Urinary bladder (tissue), 4 donors: ENCODE data around the gene ARRDC1. TPM values are rescaled to one million over a fixed set of nuclear protein-coding genes. Genes with fewer than 3 reads are reported as not detected.

ENCODE experiments used
- DNase-seq: peaks from one replicate; pipeline ENCODE4 v3.0.0-alpha.2; 2015; ENCODE audit errors: extremely low spot score
- H3K27ac ChIP-seq: one replicate; pipeline ENCODE4 v1.5.1; 2013; ENCODE audit warnings: low read depth, mild to moderate bottlenecking, moderate library complexity
- H3K36me3 ChIP-seq: one replicate; pipeline ENCODE4 v1.6.1; 2013; ENCODE audit warnings: mild to moderate bottlenecking, moderate library complexity; ENCODE audit not compliant: insufficient read depth
- H3K4me1 ChIP-seq: one replicate; pipeline ENCODE4 v1.6.1; 2013; ENCODE audit warnings: mild to moderate bottlenecking, moderate library complexity; ENCODE audit not compliant: insufficient read depth
- H3K4me3 ChIP-seq: one replicate; pipeline ENCODE4 v1.5.1; 2013; ENCODE audit warnings: low read depth, low read length
- WGBS: extraction: QIAGEN DNeasy Blood & Tissue Kit; methylation state at CpG from one replicate; pipeline ENCODE4 v1.1.7; 2013; 5-methylcytosine and 5-hydroxymethylcytosine counted together
- polyA plus RNA-seq: library from polyadenylated mRNA; stranded (reverse); fragments of 200-250 nt; gene quantifications from one replicate; pipeline ENCODE4 v1.2.3, GENCODE V29; 2013
- total RNA-seq: library from RNA; depleted of rRNA; stranded (reverse); fragments of >200 nt; gene quantifications from one replicate; pipeline ENCODE4 v1.2.3, GENCODE V29; 2014
- donor health status: healthy with polysubstance abuse.
- donor health status: healthy.

The ARRDC1 gene
- total and polyA plus RNA-seq, 2 donors, result 14.3 to 37.5 TPM

DNA sequence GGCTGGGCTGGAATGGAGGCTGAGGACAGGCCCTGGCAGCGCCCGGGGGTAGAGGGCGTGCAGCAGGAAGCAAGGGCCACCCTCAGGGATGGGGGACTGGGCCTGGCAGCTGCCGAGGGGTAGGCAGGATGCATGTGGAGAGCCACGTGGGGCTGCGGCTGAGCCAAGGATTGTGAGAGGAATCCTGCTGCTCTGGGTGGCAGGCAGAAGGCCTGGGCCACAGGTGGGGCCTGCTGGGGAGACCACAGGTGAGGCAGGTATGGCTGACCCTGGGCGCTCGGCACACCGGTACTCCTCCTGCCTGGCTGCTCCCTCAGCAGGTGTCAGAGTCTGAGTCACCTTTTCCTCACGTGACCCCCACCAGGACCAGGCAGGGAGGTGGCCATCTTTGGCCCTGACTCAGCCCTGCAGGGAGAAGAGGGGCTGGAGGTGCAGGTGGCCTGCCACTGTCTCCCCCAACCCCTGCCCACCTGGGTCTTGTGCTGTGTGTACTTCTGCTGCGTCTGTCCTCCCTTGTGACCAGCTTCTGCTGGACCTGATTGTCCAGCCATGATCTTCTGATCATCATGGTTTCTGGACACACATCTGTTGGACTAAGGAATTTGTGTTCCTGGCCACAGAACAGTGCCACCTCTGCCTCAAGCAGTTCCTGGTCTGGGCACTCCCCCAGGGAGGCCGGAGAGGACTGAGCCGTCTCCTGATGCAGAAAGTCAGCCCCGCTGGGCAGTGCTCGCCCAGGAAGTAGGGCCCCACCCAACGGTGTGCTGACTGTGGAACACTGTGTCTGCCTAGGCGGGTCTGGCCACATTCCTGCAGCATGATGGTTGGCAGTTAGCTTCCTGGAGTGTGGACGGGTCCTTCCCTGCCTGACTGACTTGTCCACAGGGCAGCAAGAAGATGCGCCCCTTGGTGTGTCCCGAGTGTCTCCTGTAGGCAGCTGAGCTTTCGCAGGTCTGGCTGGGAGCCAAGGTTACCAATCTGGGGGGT is 6.4 kb downstream of the ARRDC1 start:
- WGBS, result 50% methylated on average over 21 of the region's 21 CpGs
- H3K4me3 ChIP-seq, result no peak overlapping the region
- peaks cover 3% of the 10 kb centered on the region for H3K36me3 ChIP-seq
- no peaks in the 10 kb centered on the region for H3K4me1 ChIP-seq
- H3K27ac ChIP-seq, result peak overlapping the region; percentile 89
- peak; percentile 68 for DNase-seq

DNA sequence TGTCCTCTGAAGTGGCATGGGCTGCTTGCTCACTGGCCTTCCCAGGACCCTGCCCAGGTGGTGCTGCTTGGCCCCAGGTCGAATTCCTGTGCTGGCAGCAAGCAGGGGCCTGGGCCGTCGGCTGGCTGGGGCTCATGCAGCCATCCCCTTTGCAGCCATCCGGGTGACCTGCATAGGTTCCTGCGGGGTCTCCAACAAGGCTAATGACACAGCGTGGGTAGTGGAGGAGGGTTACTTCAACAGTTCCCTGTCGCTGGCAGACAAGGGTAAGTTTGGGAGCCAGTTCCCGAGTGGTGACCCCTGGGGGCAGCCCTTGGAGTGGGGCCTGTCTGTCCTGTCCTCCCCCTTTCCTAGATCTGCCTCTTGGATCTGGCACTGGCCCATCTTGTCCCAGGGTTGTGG is 7.3 kb downstream of the ARRDC1 start:
- DNase-seq, result no peak
- 68% methylated on average over 8 of the region's 8 CpGs for WGBS
- no peaks in the 10 kb centered on the region for H3K4me1 ChIP-seq
- H3K27ac ChIP-seq, result peak overlapping the region; percentile 89
- H3K4me3 ChIP-seq, result no peak overlapping the region
- peaks cover 3% of the 10 kb centered on the region for H3K36me3 ChIP-seq

GRCh38 chr9:137613259-137613658 is 7.8 kb downstream of the ARRDC1 start:
- DNase-seq, result no peak
- no peak overlapping the region for H3K4me3 ChIP-seq
- peak overlapping the region; percentile 89 for H3K27ac ChIP-seq
- 84% methylated on average over 5 of the region's 5 CpGs for WGBS
- H3K36me3 ChIP-seq, result peaks cover 3% of the 10 kb centered on the region
- H3K4me1 ChIP-seq, result no peaks in the 10 kb centered on the region

- DNase-seq, result no peak
- WGBS, result 90% methylated on average over 27 of the region's 27 CpGs
- Histone ChIP-seq H3K4me3 (no peak overlapping the region), H3K36me3 (peaks cover 3% of the 10 kb centered on the region), H3K4me1 (no peaks in the 10 kb centered on the region), H3K27ac (peak overlapping the region; percentile 42)
Measured at GRCh38 chr9:137613738-137614523, 8.4 kb downstream of the ARRDC1 start.

DNA sequence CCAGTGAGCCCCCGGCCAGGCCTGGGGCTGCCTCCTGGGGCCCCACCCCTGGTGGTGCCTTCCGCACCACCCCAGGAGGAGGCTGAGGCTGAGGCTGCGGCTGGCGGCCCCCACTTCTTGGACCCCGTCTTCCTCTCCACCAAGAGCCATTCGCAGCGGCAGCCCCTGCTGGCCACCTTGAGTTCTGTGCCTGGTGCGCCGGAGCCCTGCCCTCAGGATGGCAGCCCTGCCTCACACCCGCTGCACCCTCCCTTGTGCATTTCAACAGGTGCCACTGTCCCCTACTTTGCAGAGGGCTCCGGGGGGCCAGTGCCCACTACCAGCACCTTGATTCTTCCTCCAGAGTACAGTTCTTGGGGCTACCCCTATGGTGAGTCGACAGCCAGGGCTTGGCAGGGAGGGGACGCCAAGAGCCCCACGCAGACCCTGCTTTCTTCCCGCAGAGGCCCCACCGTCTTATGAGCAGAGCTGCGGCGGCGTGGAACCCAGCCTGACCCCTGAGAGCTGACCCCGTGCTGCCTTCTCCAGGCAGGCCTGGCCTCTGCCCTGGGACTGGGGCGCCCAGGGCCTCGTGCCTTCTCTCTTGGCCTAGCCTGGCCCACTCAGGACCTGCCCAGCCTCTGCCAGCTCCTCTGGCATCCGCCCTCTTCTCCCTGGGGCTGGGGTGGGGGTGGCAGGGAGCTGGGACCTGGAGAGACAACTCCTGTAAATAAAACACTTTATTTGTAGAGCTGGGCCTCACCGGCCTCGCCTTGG is 9.3 kb downstream of the ARRDC1 start:
- H3K4me1 ChIP-seq, result no peaks in the 10 kb centered on the region
- H3K27ac ChIP-seq, result no peak overlapping the region
- no peak for DNase-seq
- WGBS, result 92% methylated on average over 25 of the region's 25 CpGs
- peaks cover 3% of the 10 kb centered on the region for H3K36me3 ChIP-seq
- H3K4me3 ChIP-seq, result no peak overlapping the region

DNA sequence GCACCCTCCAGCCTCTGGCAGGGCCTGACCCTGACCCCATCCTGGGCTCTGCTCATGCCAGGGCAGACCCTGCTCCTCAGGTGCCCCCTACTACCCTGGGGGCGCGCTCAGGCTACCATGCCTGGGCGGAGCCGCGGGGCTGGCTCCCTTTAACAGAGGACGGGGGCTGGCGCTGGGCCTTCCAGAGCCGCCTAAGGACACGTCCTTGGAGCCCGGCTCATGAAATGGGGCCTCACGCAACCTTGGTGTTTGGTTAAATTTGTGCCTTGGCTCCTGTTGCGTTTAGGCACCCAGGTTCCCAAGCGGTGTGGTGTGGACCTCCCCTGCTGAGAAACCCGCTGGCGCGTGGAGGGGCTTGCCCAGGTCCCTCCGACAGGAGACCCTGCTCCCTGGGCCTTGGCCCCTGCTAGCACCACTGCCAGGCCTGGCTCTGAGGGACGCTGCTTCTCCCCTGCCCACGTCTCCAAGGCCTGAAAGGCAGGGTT is 9.9 kb downstream of the ARRDC1 start:
- 92% methylated on average over 19 of the region's 19 CpGs for WGBS
- H3K4me3 ChIP-seq, result no peak overlapping the region
- peaks cover 3% of the 10 kb centered on the region for H3K36me3 ChIP-seq
- no peak for DNase-seq
- H3K4me1 ChIP-seq, result no peaks in the 10 kb centered on the region
- no peak overlapping the region for H3K27ac ChIP-seq

- Histone ChIP-seq H3K27ac (peak within 1 kb of the TSS; percentile 86), H3K36me3 (peaks cover 3% of the 10 kb centered on the region), H3K4me1 (no peaks in the 10 kb centered on the region), H3K4me3 (peak within 1 kb of the TSS; percentile 75)
- peak; percentile 35 for DNase-seq
- 1% methylated on average over 92 of the region's 94 CpGs for WGBS
Measured at GRCh38 chr9:137618105-137619067, 12.9 kb downstream of the ARRDC1 start, which contains the start of gene EHMT1. TSS of gene EHMT1 (plus strand) at chr9:137619005. CDS start at chr9:137619029, 24 bp downstream.

DNA sequence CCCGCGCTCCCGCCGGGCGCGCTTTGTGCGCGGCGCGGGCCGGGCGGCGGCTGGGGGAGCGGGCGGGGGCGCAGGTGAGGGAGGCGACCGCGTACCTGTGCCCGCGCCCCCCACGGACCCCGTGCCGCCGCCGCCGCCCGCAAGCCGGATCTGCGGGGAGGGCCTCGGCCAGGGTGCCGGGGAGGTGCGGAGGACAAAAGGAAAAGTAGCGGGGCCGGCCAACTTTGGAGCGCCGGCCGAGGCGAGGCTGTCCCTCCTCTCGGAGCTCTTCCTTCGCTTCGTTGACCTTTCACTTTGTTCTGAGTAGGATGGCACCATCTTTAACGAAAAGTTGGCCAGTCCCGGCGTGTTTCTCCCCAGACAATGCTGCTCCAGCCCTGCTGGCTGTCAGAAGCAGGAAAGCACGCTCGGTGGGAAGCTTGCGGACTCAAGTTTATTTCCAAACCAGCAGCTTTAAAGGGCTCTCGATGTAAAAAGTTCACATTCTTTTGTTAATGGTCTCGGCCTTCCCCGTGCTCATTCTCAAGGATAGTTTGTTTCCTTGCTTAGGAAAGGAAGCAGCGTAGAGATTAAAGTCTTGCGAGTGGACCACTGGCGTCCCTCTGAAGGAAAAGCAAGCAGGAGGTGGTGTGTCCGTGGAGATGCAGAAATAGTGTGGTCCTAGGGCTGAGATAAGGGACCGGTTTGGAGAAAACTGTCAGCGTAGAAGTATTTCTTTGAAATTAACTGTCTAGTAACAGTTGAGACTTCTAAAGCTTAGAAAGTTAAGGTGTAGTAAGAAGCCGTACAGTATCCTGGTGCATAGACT is 14.0 kb downstream of the ARRDC1 start:
- DNase-seq, result no peak
- peaks cover 1% of the 10 kb centered on the region for H3K36me3 ChIP-seq
- peak overlapping the region; percentile 75 for H3K4me3 ChIP-seq
- H3K27ac ChIP-seq, result peak overlapping the region; percentile 42
- no peaks in the 10 kb centered on the region for H3K4me1 ChIP-seq
- under 1% methylated on average over 55 of the region's 58 CpGs for WGBS

- WGBS, result 51% methylated on average over 4 of the region's 4 CpGs
- H3K4me1 ChIP-seq, result no peaks in the 10 kb centered on the region
Measured at GRCh38 chr9:137620048-137620405, 14.5 kb downstream of the ARRDC1 start.

GRCh38 chr9:137620581-137620980 is 15.1 kb downstream of the ARRDC1 start:
- WGBS, result 74% methylated on average over 7 of the region's 7 CpGs
- Histone ChIP-seq H3K4me3 (no peak overlapping the region), H3K27ac (no peak overlapping the region), H3K4me1 (no peaks in the 10 kb centered on the region), H3K36me3 (no peaks in the 10 kb centered on the region)
- no peak for DNase-seq

More at GRCh38 chr9:137620048-137620405, 14.5 kb downstream of the ARRDC1 start:
- Histone ChIP-seq H3K36me3 (no peaks in the 10 kb centered on the region), H3K4me3 (no peak overlapping the region), H3K27ac (no peak overlapping the region)
- DNase-seq, result no peak

- 47% methylated on average over 6 of the region's 6 CpGs for WGBS
- Histone ChIP-seq H3K27ac (no peak overlapping the region), H3K36me3 (no peaks in the 10 kb centered on the region), H3K4me1 (no peaks in the 10 kb centered on the region), H3K4me3 (no peak overlapping the region)
- no peak for DNase-seq
Measured at GRCh38 chr9:137621131-137621757, 15.8 kb downstream of the ARRDC1 start.
